ENCODE results near the gene MX2. TPM values are rescaled to one million over a fixed set of nuclear protein-coding genes. Genes with fewer than 3 reads are reported as not detected.
A peak's percentile ranks its signal among the peaks of the same experiment; 100 is the strongest.
"Not testable (repeated sequence)": the region's sequence is repeated elsewhere in the genome, so short reads cannot be mapped to it uniquely, and the experiment has no call there.

Gene MX2
- total RNA-seq, 1 experiment from 2014 or later, result 17.6 TPM

- DNase-seq, result no peak
- Mint-ChIP-seq H3K4me3 (ENCODE audit: low read depth, unreplicated experiment) (no peak overlapping the region), H3K27ac (ENCODE audit: unreplicated experiment) (no peak overlapping the region), H3K9me3 (ENCODE audit: low read depth, unreplicated experiment) (no peaks in the 10 kb centered on the region), H3K4me1 (ENCODE audit: low read depth, unreplicated experiment) (peaks cover 15% of the 10 kb centered on the region), H3K27me3 (ENCODE audit: unreplicated experiment) (no peaks in the 10 kb centered on the region), H3K36me3 (ENCODE audit: insufficient read depth, unreplicated experiment) (peaks cover 14% of the 10 kb centered on the region)
- TF ChIP-seq CTCF (IDR thresholded peaks at IDR 0.05; ENCODE audit: unreplicated experiment), result no peak
- no TSS peak for BruUV-seq (replicated peaks)
- CTCF ChIA-PET, result interaction anchor here (0.7 kb wide), 1 partner anchor 8 kb away, joined by 3 read pairs; no protein-coding TSS in a partner anchor
- intact Hi-C loops (cut with micrococcal nuclease; ENCODE audit: unreplicated experiment), result no loop called here
Measured at GRCh38 chr21:41358193-41359166, 3.3 kb upstream of the MX2 start.

GRCh38 chr21:41359286-41359685 is 2.5 kb upstream of the MX2 start:
- BruUV-seq (replicated peaks), result no TSS peak
- Mint-ChIP-seq H3K27me3 (ENCODE audit: unreplicated experiment) (no peaks in the 10 kb centered on the region), H3K9me3 (ENCODE audit: low read depth, unreplicated experiment) (no peaks in the 10 kb centered on the region), H3K27ac (ENCODE audit: unreplicated experiment) (no peak overlapping the region), H3K4me3 (ENCODE audit: low read depth, unreplicated experiment) (no peak overlapping the region), H3K4me1 (ENCODE audit: low read depth, unreplicated experiment) (peaks cover 15% of the 10 kb centered on the region), H3K36me3 (ENCODE audit: insufficient read depth, unreplicated experiment) (peaks cover 14% of the 10 kb centered on the region)
- DNase-seq, result no peak
- CTCF ChIA-PET, result interaction anchor here (1.6 kb wide), 1 partner anchor 9 kb away, joined by 3 read pairs; no protein-coding TSS in a partner anchor
- intact Hi-C loops (cut with micrococcal nuclease; ENCODE audit: unreplicated experiment), result no loop called here
- TF ChIP-seq CTCF (IDR thresholded peaks at IDR 0.05; ENCODE audit: unreplicated experiment), result no peak

GRCh38 chr21:41359754-41360071 is 2.1 kb upstream of the MX2 start:
- intact Hi-C loops (cut with micrococcal nuclease; ENCODE audit: unreplicated experiment), result loop anchor here (1.0 to 5.0 kb wide), 3 partner anchors 76 to 237 kb away; no protein-coding TSS in a partner anchor

GRCh38 chr21:41360072-41360821 is 1.6 kb upstream of the MX2 start:
- peak; percentile 63 for DNase-seq
- peaks cover 14% of the 10 kb centered on the region for H3K36me3 Mint-ChIP-seq (ENCODE audit: insufficient read depth, unreplicated experiment)
- no peak for TF ChIP-seq CTCF (IDR thresholded peaks at IDR 0.05; ENCODE audit: unreplicated experiment)
- no peaks in the 10 kb centered on the region for H3K9me3 Mint-ChIP-seq (ENCODE audit: low read depth, unreplicated experiment)
- no peak overlapping the region for H3K4me3 Mint-ChIP-seq (ENCODE audit: low read depth, unreplicated experiment)
- H3K27ac Mint-ChIP-seq (ENCODE audit: unreplicated experiment), result no peak overlapping the region
- BruUV-seq (replicated peaks), result no TSS peak
- CTCF ChIA-PET, result interaction anchor here (1.6 to 2.1 kb wide), 2 partner anchors 10 to 77 kb away, joined by 3 to 55 read pairs; no protein-coding TSS in a partner anchor
- H3K4me1 Mint-ChIP-seq (ENCODE audit: low read depth, unreplicated experiment), result peaks cover 15% of the 10 kb centered on the region
- no peaks in the 10 kb centered on the region for H3K27me3 Mint-ChIP-seq (ENCODE audit: unreplicated experiment)
- intact Hi-C loops (cut with micrococcal nuclease; ENCODE audit: unreplicated experiment), result loop anchor here (1.0 to 5.0 kb wide), 3 partner anchors 77 to 238 kb away; no protein-coding TSS in a partner anchor

More at GRCh38 chr21:41359754-41360071, 2.1 kb upstream of the MX2 start:
- not testable (repeated sequence) for BruUV-seq (replicated peaks); H3K9me3 Mint-ChIP-seq (ENCODE audit: low read depth, unreplicated experiment); H3K27ac Mint-ChIP-seq (ENCODE audit: unreplicated experiment); H3K27me3 Mint-ChIP-seq (ENCODE audit: unreplicated experiment); H3K4me3 Mint-ChIP-seq (ENCODE audit: low read depth, unreplicated experiment); DNase-seq
- Mint-ChIP-seq H3K36me3 (ENCODE audit: insufficient read depth, unreplicated experiment) (peaks cover 14% of the 10 kb centered on the region), H3K4me1 (ENCODE audit: low read depth, unreplicated experiment) (peaks cover 15% of the 10 kb centered on the region)
- CTCF ChIA-PET, result interaction anchor here (1.6 to 2.1 kb wide), 2 partner anchors 9 to 76 kb away, joined by 3 to 55 read pairs; no protein-coding TSS in a partner anchor

Data from Calu3 (cell line).